ENCODE measurements around the gene FPR1. TPM values are rescaled to one million over a fixed set of nuclear protein-coding genes. Genes with fewer than 3 reads are reported as not detected.

FPR1 gene
- total and polyA plus RNA-seq, 2 of the 8 experiments (the other 6 are each of a cell fraction or from before 2014, with no cell fraction given), result 0.11 TPM; not detected in 1

GRCh38 chr19:51761696-51762095 lies 10.0 kb upstream of the FPR1 start:
- Histone ChIP-seq H3K9ac (replicated peaks in 1 of 4; ENCODE audit: extremely low read depth in 1 of 4, low read depth in 3 of 4, low read length in 3 of 4) (no peak overlapping the region), H3K4me2 (ENCODE audit: insufficient read depth in 1 of 2, low read depth in 2 of 2, low read length in 2 of 2) (no peak overlapping the region), H2BK15ac (ENCODE audit: low read length) (no peak overlapping the region), H3K23me2 (ENCODE audit: low read depth, low read length) (no peaks in the 10 kb centered on the region), H3K56ac (replicated peaks; ENCODE audit: insufficient read length, low read depth, low read length) (no peak overlapping the region), H3K27me3 (replicated peaks in 1 of 4; ENCODE audit: control insufficient read depth in 3 of 4, extremely low read depth in 1 of 4, insufficient read depth in 3 of 4, low read length in 3 of 4) (no peaks in the 10 kb centered on the region), H2BK20ac (ENCODE audit: low read length) (no peak overlapping the region), H3K18ac (ENCODE audit: extremely low read depth, low read length) (no peak overlapping the region), H2AFZ (ENCODE audit: low read length) (no peak overlapping the region), H3K36me3 (ENCODE audit: control insufficient read depth in 2 of 4, insufficient read depth in 4 of 4, low read length in 3 of 4) (no peaks in the 10 kb centered on the region), H2BK5ac (ENCODE audit: low read depth, low read length) (no peak overlapping the region), H2AK5ac (ENCODE audit: low read depth, low read length) (no peak overlapping the region), H3K79me1 (ENCODE audit: low read depth, low read length) (no peaks in the 10 kb centered on the region), H4K5ac (ENCODE audit: insufficient read length, low read depth, low read length) (no peak overlapping the region), H2BK120ac (replicated peaks; ENCODE audit: low read depth, low read length) (no peak overlapping the region), H3K4ac (replicated peaks; ENCODE audit: insufficient read length, low read depth, low read length) (no peak overlapping the region), H3K27ac (ENCODE audit: low read depth, low read length) (no peak overlapping the region), H3K4me3 (ENCODE audit: extremely low read depth in 1 of 4, insufficient read depth in 2 of 4, low read depth in 3 of 4, low read length in 4 of 4) (no peak overlapping the region), H4K8ac (ENCODE audit: extremely low read depth, insufficient read depth, low read length) (no peak overlapping the region; the same call in 1 of the 2 replicates), H2BK12ac (ENCODE audit: low read depth, low read length) (no peak overlapping the region), H3K9me3 (ENCODE audit: insufficient read depth in 2 of 2, low read depth in 1 of 2, low read length in 1 of 2) (peaks cover 2 to 5% of the 10 kb centered on the region in 2 experiments; a peak in 3 of 4 replicates), H3K23ac (ENCODE audit: insufficient read length) (no peak overlapping the region), H4K91ac (replicated peaks; ENCODE audit: insufficient read length, low read length) (no peak overlapping the region), H3K4me1 (replicated peaks in 1 of 4; ENCODE audit: control insufficient read depth in 3 of 4, insufficient read depth in 4 of 4, low read length in 3 of 4) (peaks cover 0 to 3% (median 1%) of the 10 kb centered on the region in 4 experiments; a peak in 1 of 7 replicates), H4K20me1 (replicated peaks in 1 of 2; ENCODE audit: control insufficient read depth in 1 of 2, insufficient read depth in 2 of 2, low read length in 2 of 2) (no peaks in the 10 kb centered on the region), H3K79me2 (ENCODE audit: control insufficient read depth in 1 of 2, insufficient read depth in 2 of 2, low read length in 2 of 2) (no peaks in the 10 kb centered on the region), H3K14ac (ENCODE audit: insufficient read length) (no peak overlapping the region)
- CTCF ChIA-PET (ENCODE audit: partially characterized antibody), result interaction anchor here (0.9 to 1.8 kb wide), 2 partner anchors 17 to 290 kb away, joined by 3 to 14 read pairs; no protein-coding TSS in a partner anchor
- no peak for DNase-seq (ENCODE audit: low read depth in 1 of 2, low spot score in 2 of 2)
- FAIRE-seq, result no peak
- WGBS, 2 experiments (ENCODE audit: extremely low coverage in 1 of 2, insufficient coverage in 1 of 2, insufficient read length in 1 of 2, insufficient replicate concordance in 2 of 2, low coverage in 1 of 2, low lambda C conversion rate in 2 of 2, missing lambda C conversion rate in 1 of 2), result 90% methylated on average over 7 of the region's 7 CpGs; no CpG with 5 or more reads in 1 of the 2 experiments
- POLR2A ChIA-PET (ENCODE audit: partially characterized antibody), result interaction anchor here (1.3 kb wide), 1 partner anchor 33 kb away, joined by 3 read pairs; no protein-coding TSS in a partner anchor
- TF ChIP-seq SP4 (IDR thresholded peaks at IDR 0.05; ENCODE audit: low read length) (no peak), SIN3A (conservative IDR thresholded peaks at IDR 0.05 in 1 of 2, IDR thresholded peaks at IDR 0.05 in 1 of 2; ENCODE audit: low read depth in 1 of 2, low read length in 2 of 2) (no peak), NANOG (IDR thresholded peaks at IDR 0.05; ENCODE audit: insufficient read depth, low read depth, low read length, poor library complexity, severe bottlenecking) (no peak), KDM5A (IDR thresholded peaks at IDR 0.05; ENCODE audit: low read length) (no peak), JUND (IDR thresholded peaks at IDR 0.05; ENCODE audit: low read length) (no peak), RXRA (IDR thresholded peaks at IDR 0.05; ENCODE audit: insufficient read depth, low read depth, low read length) (no peak), RFX5 (IDR thresholded peaks at IDR 0.05; ENCODE audit: borderline replicate concordance, low read depth, low read length) (no peak), NRF1 (IDR thresholded peaks at IDR 0.05; ENCODE audit: low read depth, low read length) (no peak), KDM1A (IDR thresholded peaks at IDR 0.05; ENCODE audit: borderline replicate concordance, low read length) (no peak), SUZ12 (IDR thresholded peaks at IDR 0.05; ENCODE audit: low read length) (no peak), TCF12 (IDR thresholded peaks at IDR 0.05; ENCODE audit: low read depth, low read length) (no peak), ATF2 (IDR thresholded peaks at IDR 0.05; ENCODE audit: low read length) (no peak), SRF (IDR thresholded peaks at IDR 0.05; ENCODE audit: low read depth, low read length) (no peak)
